K562 (cell line): ENCODE results near the gene TCF19. TPM values are rescaled to one million over a fixed set of nuclear protein-coding genes. Genes with fewer than 3 reads are reported as not detected.
"Not testable (repeated sequence)": the region's sequence is repeated elsewhere in the genome, so short reads cannot be mapped to it uniquely, and the experiment has no call there.

Experiments used
- ATAC-seq: fragments of 200-7000 bp; cut with Tn5 transposase; 3 replicates; pipeline ENCODE4 v1.9.1; 2020; ENCODE audit warnings: moderate library complexity
- BruUV-seq: library from RNA; stranded (reverse); fragments of 400-500 nt; replicated peaks from 2 replicates; lab custom pipeline; 2021; lab: Mats Ljungman, UMichigan
- CTCF ChIA-PET: fragments of 300-600 bp; formaldehyde crosslinking; extraction: SDS; loops from one replicate; lab custom pipeline; 2021; ENCODE audit warnings: low intra/inter-chr PET ratio; lab: Yijun Ruan, JAX
- POLR2A ChIA-PET: fragments of 300-600, 350-650 bp; sonication (Branson Sonifier 250); formaldehyde crosslinking; extraction: SDS; loops from one replicate; lab custom pipeline; 2021; ENCODE audit warnings: antibody characterized with exemption, inconsistent platforms; lab: Yijun Ruan, JAX
- DNase-seq, 4 experiments: peaks; one replicate each; pipeline versions ENCODE4 v3.0.0 to v3.0.0-alpha.2; 2011 to 2018; ENCODE audit warnings: low spot score in 3 of 4, mixed read lengths in 3 of 4; ENCODE audit errors: extremely low read depth in 1 of 4
- FAIRE-seq: peaks from 2 replicates; lab custom pipeline; 2011; peaks lifted over from hg19 to GRCh38; lab: Jason Lieb, UNC
- H2AFZ ChIP-seq: 2 replicates; pipeline ENCODE4 v1.6.0; 2011; ENCODE audit warnings: low read depth, low read length, control low read depth, inconsistent platforms
- H3K27ac ChIP-seq: fragments of 200-600 bp; 3 replicates; pipeline ENCODE4 v1.8.0; 2011; ENCODE audit warnings: low read depth, mild to moderate bottlenecking, control low read depth, inconsistent platforms, low read length, moderate library complexity, mixed read lengths; ENCODE audit errors: extremely low read depth
- H3K27me3 ChIP-seq, 2 experiments: fragments of 300-600 bp in 1 of 2; 2 replicates in 1 of 2; 3 replicates in 1 of 2; pipeline versions ENCODE4 v1.6.0 to v1.8.0; 2011; ENCODE audit warnings: inconsistent platforms in 2 of 2, low read length in 2 of 2, mild to moderate bottlenecking in 1 of 2, mixed read lengths in 1 of 2, moderate library complexity in 1 of 2; ENCODE audit not compliant: control insufficient read depth in 2 of 2, insufficient read depth in 2 of 2
- H3K36me3 ChIP-seq: fragments of 300-600 bp; 3 replicates; pipeline ENCODE4 v1.8.0; 2011; ENCODE audit warnings: mild to moderate bottlenecking, low read length, inconsistent platforms; ENCODE audit not compliant: control insufficient read depth, insufficient read depth
- H3K4me1 ChIP-seq, 2 experiments: fragments of 200-600 bp in 1 of 2; replicated peaks in 1 of 2; 2 replicates in 1 of 2; 3 replicates in 1 of 2; pipeline versions ENCODE4 v1.5.1 to v1.8.0; 2011; ENCODE audit warnings: inconsistent platforms in 2 of 2, low read length in 2 of 2, mild to moderate bottlenecking in 1 of 2, mixed read lengths in 1 of 2, moderate library complexity in 1 of 2; ENCODE audit not compliant: control insufficient read depth in 2 of 2, insufficient read depth in 2 of 2
- H3K4me2 ChIP-seq: 2 replicates; pipeline ENCODE4 v1.6.1; 2011; ENCODE audit warnings: low read length, control low read depth, inconsistent platforms, mixed read lengths; ENCODE audit not compliant: insufficient read depth
- H3K4me3 ChIP-seq: fragments of 200-600 bp; sonication (generic), shearing (Covaris generic); 2 replicates; pipeline ENCODE4 v1.5.1; 2016; ENCODE audit warnings: control low read depth, inconsistent platforms
- H3K79me2 ChIP-seq: fragments of 200-600 bp; 3 replicates; pipeline ENCODE4 v1.8.0; 2011; ENCODE audit warnings: low read length, inconsistent platforms; ENCODE audit not compliant: control insufficient read depth, insufficient read depth
- H3K9ac ChIP-seq, 2 experiments: 2 replicates each; pipeline versions ENCODE4 v1.6.0 to v1.6.1; 2011; ENCODE audit warnings: low read depth in 2 of 2, low read length in 2 of 2, control low read depth in 1 of 2, inconsistent platforms in 1 of 2, mild to moderate bottlenecking in 1 of 2, mixed read lengths in 1 of 2; ENCODE audit not compliant: insufficient read depth in 1 of 2
- H3K9me1 ChIP-seq: one replicate; pipeline ENCODE4 v1.6.0; 2011; ENCODE audit warnings: inconsistent platforms, mild to moderate bottlenecking, low read length, moderate library complexity; ENCODE audit not compliant: control insufficient read depth, insufficient read depth
- H3K9me3 ChIP-seq: replicated peaks from 2 replicates; pipeline ENCODE4 v1.5.1; 2011; ENCODE audit warnings: low read depth, low read length, inconsistent platforms; ENCODE audit not compliant: control insufficient read depth, insufficient read depth
- H4K20me1 ChIP-seq: replicated peaks from 2 replicates; pipeline ENCODE4 v1.6.1; 2011; ENCODE audit warnings: low read length, inconsistent platforms, mixed read lengths; ENCODE audit not compliant: control insufficient read depth, insufficient read depth
- POLR2G ChIP-seq: fragments of 200-400 bp; formaldehyde crosslinking; IDR thresholded peaks from 2 replicates; pipeline ENCODE4 v1.6.1; 2017; ENCODE audit warnings: low read depth, mild to moderate bottlenecking, antibody characterized with exemption, low read length, moderate library complexity
- WGBS: fragments of 100-300 bp; shearing (Covaris generic); methylation state at CpG from one replicate; pipeline ENCODE4 v1.1.6; 2016; ENCODE audit warnings: low coverage, mixed read lengths; ENCODE audit not compliant: insufficient coverage; ENCODE audit errors: missing lambda C conversion rate; 5-methylcytosine and 5-hydroxymethylcytosine counted together
- in situ Hi-C: fragments of 300-500 bp; cut with MboI; formaldehyde crosslinking; loops from 4 replicates; pipeline ENCODE4 v1.15.0; 2018; ENCODE audit warnings: inconsistent platforms, mixed read lengths
- intact Hi-C: fragments of 100-400 bp; cut with micrococcal nuclease; formaldehyde crosslinking; loops from 2 replicates; pipeline ENCODE4 v1.14.2; 2022
- polyA plus RNA-seq, 8 experiments: library from polyadenylated mRNA; depleted of rRNA in 4 of 8; stranded (reverse) in 5 of 8; unstranded in 3 of 8; fragments of >200 nt; fragmentation: Nextera tagmentation in 2 of 8; fragmentation: Illumina TruSeq in 1 of 8; extraction: Ambion mirVana in 2 of 8; extraction: Trizol in 1 of 8; gene quantifications; 2 replicates each; pipeline versions ENCODE4 v1.2.1 to v1.2.3, GENCODE V29; 2011 to 2014; ENCODE audit warnings: inconsistent platforms in 1 of 8, missing spikeins in 1 of 8
- total RNA-seq, 7 experiments: library from RNA; depleted of rRNA in 6 of 7; stranded (reverse); fragments of >200 nt in 6 of 7; fragmentation: Illumina TruSeq in 2 of 7; extraction: Trizol in 2 of 7; gene quantifications; 2 replicates each; pipeline versions ENCODE4 v1.2.1 to v1.2.3, GENCODE V29; 2011 to 2021; ENCODE audit warnings: low replicate concordance in 1 of 7

Gene TCF19
- total and polyA plus RNA-seq, 9 of the 15 experiments (the other 6 are each of a cell fraction or from before 2014, with no cell fraction given), result 4.2 to 42.5 (median 25.7) TPM

DNA sequence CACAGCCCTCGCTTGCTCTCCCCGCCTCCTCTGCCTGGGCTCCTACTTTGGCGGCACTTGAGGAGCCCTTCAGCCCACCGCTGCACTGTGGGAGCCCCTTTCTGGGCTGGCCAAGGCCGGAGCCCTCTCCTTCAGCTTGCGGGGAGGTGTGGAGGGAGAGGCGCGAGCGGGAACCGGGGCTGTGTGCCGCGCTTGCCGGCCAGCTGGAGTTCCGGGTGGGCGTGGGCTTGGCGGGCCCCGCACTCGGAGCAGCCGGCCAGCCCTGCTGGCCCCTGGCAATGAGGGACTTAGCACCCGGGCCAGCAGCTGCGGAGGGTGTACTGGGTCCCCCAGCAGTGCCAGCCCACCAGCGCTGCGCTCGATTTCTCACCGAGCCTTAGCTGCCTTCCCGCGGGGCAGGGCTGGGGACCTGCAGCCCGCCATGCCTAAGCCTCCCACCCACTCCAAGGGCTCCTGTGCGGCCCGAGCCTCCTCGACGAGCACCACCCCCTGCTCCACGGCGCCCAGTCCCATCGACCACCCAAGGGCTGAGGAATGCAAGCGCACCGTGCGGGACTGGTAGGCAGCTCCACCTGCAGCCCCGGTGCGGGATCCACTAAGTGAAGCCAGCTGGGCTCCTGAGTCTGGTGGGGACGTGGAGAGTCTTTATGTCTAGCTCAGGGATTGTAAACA is 37.1 kb downstream of the TCF19 start:
- 0 out of 2 replicates have a peak, but pooled peaks have one; percentile 27 for TF ChIP-seq POLR2G
- not testable (repeated sequence) for H3K4me2 ChIP-seq, ATAC-seq, DNase-seq, H3K9me3 ChIP-seq, H3K4me3 ChIP-seq, BruUV-seq, H2AFZ ChIP-seq, H3K27ac ChIP-seq, FAIRE-seq, H3K27me3 ChIP-seq, H3K9ac ChIP-seq, H4K20me1 ChIP-seq, H3K36me3 ChIP-seq, H3K9me1 ChIP-seq
- peaks cover 5 to 10% of the 10 kb centered on the region in 2 experiments for H3K4me1 ChIP-seq
- POLR2A ChIA-PET, result interaction anchor here (1.1 to 2.7 kb wide), 6 partner anchors 15 to 171 kb away, joined by 3 to 17 read pairs (median 4); no protein-coding TSS in a partner anchor
- H3K79me2 ChIP-seq, result peaks cover 31% of the 10 kb centered on the region
- CTCF ChIA-PET, result interaction anchor here (2.7 kb wide), 1 partner anchor 172 kb away, joined by 29 read pairs; no protein-coding TSS in a partner anchor
- intact Hi-C loops, result loop anchor here (10.0 kb wide), 1 partner anchor 389 kb away; the partner anchor contains the start of genes LST1 and LTB
- WGBS, result 93% methylated on average over 24 of the region's 41 CpGs
- in situ Hi-C loops, result loop anchor here (5.0 kb wide), 1 partner anchor 172 kb away; no protein-coding TSS in a partner anchor
